HL-60 (cell line): ENCODE results near the gene ATP6V1B1.

Experiments used
- DNase-seq, 2 experiments: peaks; one replicate each; pipeline ENCODE4 v3.0.0-alpha.2; 2010 to 2020; ENCODE audit warnings: low read depth in 1 of 2, low spot score in 1 of 2
- H3K27ac ChIP-seq: fragments of 250-450 bp; sonication (Bioruptor Pico); replicated peaks from 2 replicates; pipeline ENCODE4 v1.5.1; 2020; ENCODE audit warnings: mild to moderate bottlenecking, moderate library complexity
- H3K27me3 ChIP-seq: fragments of 250-450 bp; sonication (Bioruptor Pico); 2 replicates; pipeline ENCODE4 v1.5.1; 2021; ENCODE audit warnings: mild to moderate bottlenecking, moderate library complexity; ENCODE audit not compliant: insufficient read depth, poor library complexity, severe bottlenecking
- H3K4me3 ChIP-seq: replicated peaks from 2 replicates; pipeline ENCODE4 v1.5.1; 2011; ENCODE audit warnings: mild to moderate bottlenecking, control low read depth, low read length; ENCODE audit not compliant: insufficient read depth
- GABPA ChIP-seq: IDR thresholded peaks from 2 replicates; pipeline ENCODE4 v1.6.1; 2012; ENCODE audit warnings: low read depth
- POLR2AphosphoS5 ChIP-seq: IDR thresholded peaks from 2 replicates; pipeline ENCODE4 v1.6.1; 2012; ENCODE audit warnings: low read depth
- SPI1 ChIP-seq: IDR thresholded peaks from 2 replicates; pipeline ENCODE4 v1.6.1; 2012; ENCODE audit warnings: low read depth, mild to moderate bottlenecking, borderline replicate concordance
- TF ChIP-seq, protein P1 (sequence below): IDR thresholded peaks from 2 replicates; pipeline ENCODE4 v1.6.1; 2012; ENCODE audit warnings: low read depth; ENCODE audit not compliant: insufficient replicate concordance
- TF ChIP-seq, protein P2 (sequence below): IDR thresholded peaks from one replicate; pipeline ENCODE4 v1.5.1; 2011; ENCODE audit warnings: low read length, control low read depth, inconsistent platforms; ENCODE audit not compliant: insufficient read depth

The ATP6V1B1 gene

DNA sequence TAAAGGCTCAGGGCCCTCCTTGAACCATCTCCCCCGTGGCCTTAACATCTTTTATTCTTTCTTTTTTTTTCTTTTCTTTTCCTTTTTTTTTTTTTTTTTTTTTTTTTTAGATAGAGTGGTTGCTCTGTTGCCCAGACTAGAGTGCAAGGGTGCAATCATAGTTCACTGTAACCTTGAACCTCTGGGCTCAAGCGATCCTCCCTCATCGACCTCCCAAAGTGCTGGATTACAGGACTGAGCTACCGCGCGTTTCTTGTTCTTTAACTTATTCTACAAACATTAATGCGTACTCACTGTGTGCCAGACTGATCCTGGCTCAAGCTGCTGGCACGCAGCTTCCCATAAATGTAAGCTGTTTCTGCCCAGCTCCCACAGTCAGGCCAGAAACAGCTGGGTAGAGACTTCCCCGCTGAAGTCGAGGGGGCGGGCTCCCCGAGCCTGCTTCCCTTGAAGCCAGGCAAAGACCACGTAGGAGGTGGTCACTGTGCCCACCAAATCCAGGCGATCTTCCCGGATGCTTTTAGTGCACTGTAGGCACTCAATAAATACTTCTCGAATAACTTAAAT, 29.2 kb upstream of the ATP6V1B1 start:
- TF ChIP-seq GABPA (no peak), SPI1 (no peak), POLR2AphosphoS5 (no peak)
- TF ChIP-seq, protein P1, sequence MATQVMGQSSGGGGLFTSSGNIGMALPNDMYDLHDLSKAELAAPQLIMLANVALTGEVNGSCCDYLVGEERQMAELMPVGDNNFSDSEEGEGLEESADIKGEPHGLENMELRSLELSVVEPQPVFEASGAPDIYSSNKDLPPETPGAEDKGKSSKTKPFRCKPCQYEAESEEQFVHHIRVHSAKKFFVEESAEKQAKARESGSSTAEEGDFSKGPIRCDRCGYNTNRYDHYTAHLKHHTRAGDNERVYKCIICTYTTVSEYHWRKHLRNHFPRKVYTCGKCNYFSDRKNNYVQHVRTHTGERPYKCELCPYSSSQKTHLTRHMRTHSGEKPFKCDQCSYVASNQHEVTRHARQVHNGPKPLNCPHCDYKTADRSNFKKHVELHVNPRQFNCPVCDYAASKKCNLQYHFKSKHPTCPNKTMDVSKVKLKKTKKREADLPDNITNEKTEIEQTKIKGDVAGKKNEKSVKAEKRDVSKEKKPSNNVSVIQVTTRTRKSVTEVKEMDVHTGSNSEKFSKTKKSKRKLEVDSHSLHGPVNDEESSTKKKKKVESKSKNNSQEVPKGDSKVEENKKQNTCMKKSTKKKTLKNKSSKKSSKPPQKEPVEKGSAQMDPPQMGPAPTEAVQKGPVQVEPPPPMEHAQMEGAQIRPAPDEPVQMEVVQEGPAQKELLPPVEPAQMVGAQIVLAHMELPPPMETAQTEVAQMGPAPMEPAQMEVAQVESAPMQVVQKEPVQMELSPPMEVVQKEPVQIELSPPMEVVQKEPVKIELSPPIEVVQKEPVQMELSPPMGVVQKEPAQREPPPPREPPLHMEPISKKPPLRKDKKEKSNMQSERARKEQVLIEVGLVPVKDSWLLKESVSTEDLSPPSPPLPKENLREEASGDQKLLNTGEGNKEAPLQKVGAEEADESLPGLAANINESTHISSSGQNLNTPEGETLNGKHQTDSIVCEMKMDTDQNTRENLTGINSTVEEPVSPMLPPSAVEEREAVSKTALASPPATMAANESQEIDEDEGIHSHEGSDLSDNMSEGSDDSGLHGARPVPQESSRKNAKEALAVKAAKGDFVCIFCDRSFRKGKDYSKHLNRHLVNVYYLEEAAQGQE: no peak
- TF ChIP-seq, protein P2, sequence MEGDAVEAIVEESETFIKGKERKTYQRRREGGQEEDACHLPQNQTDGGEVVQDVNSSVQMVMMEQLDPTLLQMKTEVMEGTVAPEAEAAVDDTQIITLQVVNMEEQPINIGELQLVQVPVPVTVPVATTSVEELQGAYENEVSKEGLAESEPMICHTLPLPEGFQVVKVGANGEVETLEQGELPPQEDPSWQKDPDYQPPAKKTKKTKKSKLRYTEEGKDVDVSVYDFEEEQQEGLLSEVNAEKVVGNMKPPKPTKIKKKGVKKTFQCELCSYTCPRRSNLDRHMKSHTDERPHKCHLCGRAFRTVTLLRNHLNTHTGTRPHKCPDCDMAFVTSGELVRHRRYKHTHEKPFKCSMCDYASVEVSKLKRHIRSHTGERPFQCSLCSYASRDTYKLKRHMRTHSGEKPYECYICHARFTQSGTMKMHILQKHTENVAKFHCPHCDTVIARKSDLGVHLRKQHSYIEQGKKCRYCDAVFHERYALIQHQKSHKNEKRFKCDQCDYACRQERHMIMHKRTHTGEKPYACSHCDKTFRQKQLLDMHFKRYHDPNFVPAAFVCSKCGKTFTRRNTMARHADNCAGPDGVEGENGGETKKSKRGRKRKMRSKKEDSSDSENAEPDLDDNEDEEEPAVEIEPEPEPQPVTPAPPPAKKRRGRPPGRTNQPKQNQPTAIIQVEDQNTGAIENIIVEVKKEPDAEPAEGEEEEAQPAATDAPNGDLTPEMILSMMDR: no peak
- Histone ChIP-seq H3K27me3 (peaks cover 52% of the 10 kb centered on the region), H3K4me3 (no peak overlapping the region), H3K27ac (no peak overlapping the region)
- no peak for DNase-seq

DNA sequence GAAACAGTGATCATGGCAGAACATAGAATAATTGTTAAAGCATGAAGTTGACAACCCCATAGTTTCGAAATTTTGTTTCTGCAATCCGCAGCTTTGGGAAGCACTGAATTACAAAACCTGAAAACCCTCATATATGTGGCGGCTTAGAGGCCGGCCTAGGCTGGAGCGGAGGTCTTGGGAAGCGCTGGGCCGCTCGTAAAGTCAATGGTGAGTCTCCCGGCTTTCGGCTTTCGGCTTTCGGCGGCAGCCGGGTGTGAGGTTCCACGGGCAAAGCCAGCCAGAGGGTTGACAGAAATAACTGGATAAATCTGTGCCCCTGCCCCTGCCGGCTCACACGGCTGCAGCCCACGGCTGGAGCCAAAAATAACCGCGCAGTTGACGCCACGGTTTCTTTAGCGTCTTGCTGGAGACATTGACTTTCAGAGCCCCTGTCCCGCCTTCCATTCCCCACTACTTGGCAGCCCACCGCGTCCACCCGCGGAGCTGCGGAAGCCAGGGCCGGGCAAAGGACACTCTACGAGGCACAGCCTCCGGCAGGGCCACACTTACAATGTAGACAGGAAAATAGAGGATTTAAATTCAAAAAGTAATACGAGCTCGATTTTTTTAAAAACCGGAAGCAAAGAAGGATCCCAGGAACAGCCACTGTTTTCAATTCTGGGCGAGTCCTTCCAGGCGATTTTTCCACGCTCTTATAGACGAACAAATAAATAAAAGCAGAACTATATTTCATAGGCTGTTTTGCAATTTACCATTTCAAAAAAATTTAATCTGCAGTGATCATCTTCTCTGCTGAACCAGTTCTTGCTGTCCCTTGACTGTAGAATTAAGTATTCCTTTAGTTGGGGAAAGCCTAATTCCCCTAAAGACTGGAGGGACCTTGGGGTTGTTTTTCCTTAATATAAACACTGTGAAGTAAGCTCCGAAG, 28.3 kb upstream of the ATP6V1B1 start:
- no peak overlapping the region for H3K27ac ChIP-seq
- TF ChIP-seq SPI1 (no peak), POLR2AphosphoS5 (no peak), GABPA (no peak)
- TF ChIP-seq, protein P2: no peak
- TF ChIP-seq, protein P1: no peak
- H3K27me3 ChIP-seq: peaks cover 43% of the 10 kb centered on the region
- H3K4me3 ChIP-seq: peak overlapping the region; percentile 21
- DNase-seq: peak in 1 of 2 experiments; percentile 37

DNA sequence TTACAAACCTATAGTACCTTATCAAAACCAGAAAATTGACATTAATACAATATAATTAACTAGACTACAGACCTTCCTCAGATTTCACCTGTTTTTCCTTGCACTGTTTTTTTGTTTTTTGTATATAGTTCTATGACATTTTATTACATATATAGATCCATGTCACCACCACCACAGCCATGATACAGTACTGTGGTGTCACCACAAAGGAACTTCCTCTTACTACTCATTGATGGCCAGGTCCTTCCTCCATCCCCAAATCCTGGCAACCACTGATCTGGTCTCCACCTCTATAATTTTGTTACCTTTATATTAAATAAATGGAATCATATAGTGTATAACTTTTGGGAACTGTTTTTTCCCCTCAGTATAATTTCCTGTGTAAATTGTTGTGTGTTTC, 19.4 kb upstream of the ATP6V1B1 start:
- TF ChIP-seq POLR2AphosphoS5 (no peak), GABPA (no peak), SPI1 (no peak)
- TF ChIP-seq, protein P1: no peak
- TF ChIP-seq, protein P2: no peak
- DNase-seq: no peak
- no peak overlapping the region for H3K4me3 ChIP-seq
- no peaks in the 10 kb centered on the region for H3K27me3 ChIP-seq
- H3K27ac ChIP-seq: no peak overlapping the region
